H7 (cell line): ENCODE data around the gene ARHGDIA. TPM values are rescaled to one million over a fixed set of nuclear protein-coding genes. Genes with fewer than 3 reads are reported as not detected.

ENCODE experiments used
- DNase-seq: peaks from one replicate; pipeline ENCODE4 v3.0.0; 2012
- H3K27me3 ChIP-seq: 2 replicates; pipeline ENCODE4 v1.6.0; 2011; ENCODE audit warnings: mild to moderate bottlenecking, low read length; ENCODE audit not compliant: control insufficient read depth, insufficient read depth
- H3K36me3 ChIP-seq: replicated peaks from 2 replicates; pipeline ENCODE4 v1.5.1; 2011; ENCODE audit warnings: low read length; ENCODE audit not compliant: control insufficient read depth, insufficient read depth
- H3K4me3 ChIP-seq: 2 replicates; pipeline ENCODE4 v1.5.1; 2011; ENCODE audit warnings: low read depth, mild to moderate bottlenecking, control low read depth, low read length, moderate library complexity; ENCODE audit not compliant: insufficient read depth
- total RNA-seq: library from RNA; depleted of rRNA; stranded (reverse); fragments of >200 nt; shearing (Covaris generic); gene quantifications from 2 replicates; pipeline ENCODE4 v1.2.3, GENCODE V29; 2014

Gene ARHGDIA
- total RNA-seq, 1 experiment from 2014 or later = 158 TPM

DNA sequence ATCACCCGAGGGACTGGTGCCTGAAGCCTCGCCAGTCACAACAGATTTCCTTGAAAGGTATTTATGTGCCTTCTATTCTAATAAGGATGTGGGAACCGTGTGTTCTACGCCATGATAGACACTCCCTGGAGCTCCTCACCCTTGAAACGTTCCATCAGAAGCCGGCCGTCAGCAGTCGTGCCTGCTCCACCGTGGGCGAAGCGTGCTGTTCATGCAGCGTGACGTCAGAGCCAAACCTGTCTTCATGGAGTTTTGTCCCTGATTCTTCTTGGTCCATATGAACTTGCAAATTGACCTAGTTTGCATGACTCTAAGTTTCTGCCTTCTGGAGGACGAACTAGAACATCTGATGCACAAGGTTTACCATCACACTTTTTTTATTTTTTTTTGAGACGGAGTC, 31.8 kb downstream of the ARHGDIA start:
- Histone ChIP-seq H3K27me3 (no peaks in the 10 kb centered on the region), H3K4me3 (no peak overlapping the region), H3K36me3 (peaks cover 5% of the 10 kb centered on the region)
- no peak for DNase-seq

DNA sequence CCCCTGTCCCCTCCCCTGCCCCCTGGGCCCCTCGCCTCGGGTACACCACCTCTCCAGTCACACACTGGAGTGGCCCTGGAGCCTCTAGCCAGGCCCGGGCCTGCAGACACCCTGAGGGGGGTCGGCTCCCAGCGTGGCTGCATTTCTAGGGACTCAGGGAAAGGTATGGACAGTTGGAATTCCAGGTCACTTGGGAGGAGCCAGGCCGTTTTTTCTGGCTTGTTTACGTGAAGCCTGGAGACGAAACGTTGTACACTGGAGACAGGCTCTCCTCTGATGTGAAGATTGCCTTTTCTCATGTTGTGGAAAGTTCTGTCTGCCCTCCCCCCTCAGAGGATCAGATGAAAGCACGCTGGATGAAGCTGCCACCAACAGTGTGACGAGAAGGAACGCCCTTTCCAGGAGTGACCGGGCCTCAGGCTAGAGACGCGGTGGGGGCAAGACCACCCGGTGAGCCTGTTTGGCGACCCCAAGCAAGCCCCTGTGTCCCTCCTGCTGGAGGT, 32.3 kb downstream of the ARHGDIA start:
- Histone ChIP-seq H3K36me3 (peaks cover 3% of the 10 kb centered on the region; the same call in 1 of the 2 replicates), H3K4me3 (no peak overlapping the region), H3K27me3 (no peaks in the 10 kb centered on the region)
- DNase-seq = peak; percentile 71

GRCh38 chr17:81837641-81838040, 33.5 kb downstream of the ARHGDIA start:
- H3K4me3 ChIP-seq = no peak overlapping the region
- DNase-seq = no peak
- no peaks in the 10 kb centered on the region for H3K27me3 ChIP-seq
- no peaks in the 10 kb centered on the region; the same call in 1 of the 2 replicates for H3K36me3 ChIP-seq

DNA sequence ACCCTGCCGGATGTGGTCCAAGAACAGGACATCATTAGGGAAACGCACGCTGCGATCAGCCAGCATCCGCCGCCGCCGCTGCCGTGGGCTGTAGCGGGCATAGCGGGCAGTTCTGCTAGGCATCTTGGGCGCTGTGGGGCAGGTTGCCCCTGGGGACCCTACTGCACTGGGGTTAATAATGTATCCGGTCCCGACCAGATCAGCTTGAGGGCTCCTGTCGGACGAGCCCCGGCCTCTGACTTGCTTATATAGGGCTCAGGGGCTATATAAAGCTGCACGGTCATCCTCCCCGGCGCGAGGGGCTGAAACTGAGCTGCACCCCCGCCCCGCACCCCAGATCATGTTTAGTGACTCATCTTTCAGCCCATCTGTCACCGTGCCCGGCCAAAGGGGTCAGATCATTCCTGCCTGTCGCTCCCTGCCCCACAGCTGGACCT, 36.3 kb downstream of the ARHGDIA start, which contains the start of gene PPP1R27:
Gene PPP1R27 (minus strand): TSS at position 220 of the 437 bp plus-strand sequence. CDS start 97 bp downstream, at position 123.
- Histone ChIP-seq H3K36me3 (no peaks in the 10 kb centered on the region), H3K27me3 (no peaks in the 10 kb centered on the region), H3K4me3 (peak within 1 kb of the TSS; percentile 84)
- no peak for DNase-seq

DNA sequence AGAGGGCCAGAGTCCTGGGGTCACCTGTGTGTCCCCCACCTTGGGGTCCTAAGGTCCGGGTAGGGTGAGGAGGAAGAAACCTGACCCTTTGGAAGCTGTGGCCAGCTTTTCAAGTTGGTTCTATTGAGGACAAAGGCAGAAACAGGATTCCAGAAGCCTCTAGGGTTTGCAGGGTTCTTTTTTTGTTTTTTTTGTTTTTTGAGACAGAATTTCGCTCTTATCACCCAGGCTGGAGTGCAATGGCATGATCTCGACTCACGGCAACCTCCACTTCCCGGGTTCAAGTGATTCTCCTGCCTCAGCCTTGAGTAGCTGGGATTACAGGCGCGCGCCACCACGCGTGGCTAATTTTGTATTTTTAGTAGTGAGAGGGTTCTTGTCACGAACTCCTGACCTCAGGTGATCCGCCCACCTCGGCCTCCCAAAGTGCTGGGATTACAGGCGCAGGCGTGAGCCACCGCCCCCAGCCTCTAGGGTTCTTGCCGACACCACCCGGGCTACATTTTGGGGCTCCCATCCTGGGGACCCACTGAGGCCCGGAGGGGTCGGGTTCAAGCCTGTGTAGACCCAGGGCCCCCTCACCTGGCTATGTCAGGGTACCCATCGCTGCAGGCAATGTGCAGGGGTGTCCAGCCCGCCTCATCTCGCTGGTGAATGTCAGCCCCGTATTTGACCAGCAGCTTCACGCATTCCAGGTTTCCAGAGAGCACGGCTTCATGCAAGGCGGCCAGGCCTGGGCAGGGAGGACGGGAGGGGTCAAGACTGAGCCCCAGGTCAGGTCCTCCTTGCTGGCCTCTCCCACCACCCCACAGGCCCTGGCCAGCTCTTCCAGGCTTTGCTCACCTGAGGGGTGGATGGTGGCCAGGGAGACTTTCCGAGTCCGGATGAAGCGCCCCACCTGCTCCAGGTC, 37.0 kb downstream of the ARHGDIA start:
- peak overlapping the region; percentile 84 for H3K4me3 ChIP-seq
- no peaks in the 10 kb centered on the region for H3K36me3 ChIP-seq
- no peaks in the 10 kb centered on the region for H3K27me3 ChIP-seq
- no peak for DNase-seq

GRCh38 chr17:81833160-81833920, 37.8 kb downstream of the ARHGDIA start, which contains the start of gene MCRIP1:
TSS of gene MCRIP1 (minus strand) at chr17:81833291. CDS start at chr17:81824506, 8,785 bp downstream.
- Histone ChIP-seq H3K27me3 (no peaks in the 10 kb centered on the region), H3K36me3 (no peaks in the 10 kb centered on the region), H3K4me3 (peak within 1 kb of the TSS; percentile 86)
- peak; percentile 100 for DNase-seq

DNA sequence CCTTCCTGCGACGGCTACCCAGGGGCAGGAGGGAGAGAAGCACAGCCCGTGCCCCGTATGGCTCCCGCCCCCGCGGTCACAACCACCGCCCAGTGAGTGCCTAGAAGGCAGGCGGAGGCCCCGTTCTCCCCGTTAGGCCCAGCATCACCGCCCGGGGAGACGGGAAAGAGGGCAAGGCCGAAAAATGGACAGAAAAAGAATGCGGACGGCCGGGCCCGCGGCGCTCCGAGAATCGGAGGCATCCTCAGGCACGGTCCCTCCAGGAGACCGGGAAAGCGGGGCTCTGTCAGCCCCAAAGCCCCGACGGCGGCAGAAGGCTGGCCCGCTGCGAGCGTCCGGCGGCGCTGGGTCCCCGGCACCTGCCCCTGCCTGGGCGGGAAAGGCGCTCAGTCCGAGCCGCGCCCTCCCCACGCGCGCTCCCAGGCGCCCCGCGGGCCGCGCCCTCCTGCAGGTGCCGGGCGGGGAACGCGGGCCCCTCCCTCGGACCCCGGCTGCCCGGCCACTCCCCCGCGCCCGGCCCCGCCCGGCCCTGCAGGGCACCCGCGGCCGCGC, 38.5 kb downstream of the ARHGDIA start:
- Histone ChIP-seq H3K27me3 (no peaks in the 10 kb centered on the region), H3K4me3 (peak overlapping the region; percentile 86), H3K36me3 (no peaks in the 10 kb centered on the region)
- DNase-seq = no peak

DNA sequence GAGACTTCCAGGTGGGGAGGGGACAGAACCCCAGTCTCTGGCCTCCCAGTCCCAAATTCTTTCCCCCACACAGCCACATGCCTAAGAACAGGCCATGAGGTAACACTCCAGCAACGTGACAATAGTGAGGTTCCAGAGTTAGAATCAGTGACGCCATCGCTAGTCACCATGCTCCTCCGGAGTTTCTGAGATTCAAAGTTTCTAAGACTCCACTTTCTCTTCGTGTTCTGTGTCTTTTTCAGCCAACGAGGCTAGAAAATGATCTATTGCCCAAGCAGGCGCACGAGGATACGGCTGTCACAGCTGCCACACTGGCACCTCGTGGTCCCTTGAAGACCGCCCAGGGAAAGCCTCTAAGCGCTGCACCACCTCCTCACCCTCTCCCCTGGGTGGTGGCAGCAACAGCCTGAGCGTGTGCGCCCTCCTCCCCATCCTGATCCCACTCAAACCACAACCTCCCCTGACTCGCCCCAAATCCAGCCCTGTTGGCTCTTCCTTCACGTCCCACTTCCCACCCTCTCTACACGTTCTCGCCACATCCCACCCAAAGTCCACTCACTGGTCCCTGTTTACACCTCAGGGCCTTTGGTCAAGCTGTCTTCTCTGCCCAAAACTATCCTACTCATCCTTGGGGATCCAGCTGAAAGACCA, 39.1 kb downstream of the ARHGDIA start:
- H3K4me3 ChIP-seq = peak overlapping the region; percentile 86
- DNase-seq = no peak

GRCh38 chr17:81831563-81831956, 39.6 kb downstream of the ARHGDIA start:
- no peak for DNase-seq
- H3K4me3 ChIP-seq = no peak overlapping the region; the same call in 1 of the 2 replicates
- no peaks in the 10 kb centered on the region for H3K36me3 ChIP-seq
- no peaks in the 10 kb centered on the region for H3K27me3 ChIP-seq

More for the DNA sequence above, 39.1 kb downstream of the ARHGDIA start:
- H3K27me3 ChIP-seq = no peaks in the 10 kb centered on the region
- no peaks in the 10 kb centered on the region for H3K36me3 ChIP-seq

GRCh38 chr17:81829858-81830257, 41.3 kb downstream of the ARHGDIA start:
- H3K36me3 ChIP-seq = no peaks in the 10 kb centered on the region
- DNase-seq = no peak
- H3K27me3 ChIP-seq = no peaks in the 10 kb centered on the region
- H3K4me3 ChIP-seq = no peak overlapping the region

- H3K36me3 ChIP-seq = no peaks in the 10 kb centered on the region
- DNase-seq = no peak
- H3K4me3 ChIP-seq = no peak overlapping the region
- H3K27me3 ChIP-seq = no peaks in the 10 kb centered on the region
Measured at GRCh38 chr17:81828656-81829055, 42.5 kb downstream of the ARHGDIA start.

DNA sequence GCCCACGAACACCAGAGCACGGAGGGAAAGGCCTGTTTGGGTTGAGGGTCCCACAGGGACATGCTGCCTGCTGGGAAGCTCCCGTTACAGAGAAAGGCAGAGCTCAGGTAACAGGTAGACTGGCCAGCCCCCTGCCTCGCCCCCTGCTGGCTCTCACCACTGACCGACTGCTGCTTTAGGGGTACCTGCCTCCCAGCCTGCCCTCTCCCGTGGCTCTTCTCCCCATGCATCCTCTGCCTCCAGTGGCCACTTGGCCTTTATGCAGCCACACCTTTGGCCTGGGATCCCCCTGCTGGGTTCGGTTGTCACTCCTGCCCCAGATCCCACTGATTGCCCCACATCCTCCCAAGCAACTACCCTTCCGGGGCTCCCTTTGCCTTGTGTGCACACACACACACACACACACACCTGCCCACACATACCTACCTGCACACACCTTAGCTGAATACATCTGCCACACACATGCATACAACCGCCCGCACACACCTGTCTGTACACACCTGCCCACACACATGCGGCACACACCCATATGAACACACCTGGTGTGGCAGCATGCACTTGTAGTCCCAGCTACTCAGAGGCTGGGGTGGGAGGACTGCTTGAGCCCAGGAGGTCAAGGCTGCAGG, 45.2 kb downstream of the ARHGDIA start:
- DNase-seq = no peak
- Histone ChIP-seq H3K36me3 (no peaks in the 10 kb centered on the region), H3K27me3 (no peaks in the 10 kb centered on the region), H3K4me3 (no peak overlapping the region)

GRCh38 chr17:81824595-81824994, 46.5 kb downstream of the ARHGDIA start:
- Histone ChIP-seq H3K36me3 (no peaks in the 10 kb centered on the region), H3K27me3 (no peaks in the 10 kb centered on the region), H3K4me3 (no peak overlapping the region)
- DNase-seq = no peak
